Glutamatergic neuron (in vitro differentiated cells): ENCODE data around the gene ACLY. TPM values are rescaled to one million over a fixed set of nuclear protein-coding genes. Genes with fewer than 3 reads are reported as not detected.
"Not testable (repeated sequence)": the region's sequence is repeated elsewhere in the genome, so short reads cannot be mapped to it uniquely, and the experiment has no call there.

Experiments used
- DNase-seq: peaks from one replicate; pipeline ENCODE4 v3.0.0; 2022
- H3K27ac Mint-ChIP-seq: one replicate; pipeline ENCODE4 v1.8.0; 2020; ENCODE audit warnings: mild to moderate bottlenecking, mixed read lengths, inconsistent platforms; ENCODE audit not compliant: unreplicated experiment
- H3K27me3 Mint-ChIP-seq: one replicate; pipeline ENCODE4 v1.8.0; 2020; ENCODE audit warnings: mild to moderate bottlenecking, moderate library complexity, mixed read lengths, inconsistent platforms; ENCODE audit not compliant: unreplicated experiment
- H3K36me3 Mint-ChIP-seq: one replicate; pipeline ENCODE4 v1.8.0; 2020; ENCODE audit warnings: mild to moderate bottlenecking, mixed read lengths, inconsistent platforms; ENCODE audit not compliant: unreplicated experiment
- H3K4me1 Mint-ChIP-seq: one replicate; pipeline ENCODE4 v1.8.0; 2020; ENCODE audit warnings: mild to moderate bottlenecking, low read depth, mixed read lengths, inconsistent platforms; ENCODE audit not compliant: unreplicated experiment
- H3K4me3 Mint-ChIP-seq: one replicate; pipeline ENCODE4 v1.8.0; 2020; ENCODE audit warnings: mild to moderate bottlenecking, mixed read lengths, inconsistent platforms; ENCODE audit not compliant: unreplicated experiment
- H3K9me3 Mint-ChIP-seq: one replicate; pipeline ENCODE4 v1.8.0; 2020; ENCODE audit warnings: mild to moderate bottlenecking, moderate library complexity, mixed read lengths, inconsistent platforms; ENCODE audit not compliant: unreplicated experiment
- CTCF ChIP-seq: fragments of 200-600 bp; sonication (generic); IDR thresholded peaks from one replicate; pipeline ENCODE4 v1.5.0; 2021; ENCODE audit not compliant: partially characterized antibody, unreplicated experiment
- total RNA-seq: library from RNA; stranded (reverse); fragmentation: NEBNext Ultra II Directional; extraction: Animal tissue kit (Norgen Biotek cat#: 25700); gene quantifications from one replicate; pipeline ENCODE4 v1.2.1, GENCODE V29; 2021; ENCODE audit not compliant: unreplicated experiment

The ACLY gene
- total RNA-seq, 1 donor from 2014 or later, result 625 TPM

GRCh38 chr17:41888332-41888965 lies 30.3 kb downstream of the ACLY start:
- no peak overlapping the region for H3K4me3 Mint-ChIP-seq
- no peak for DNase-seq
- H3K9me3 Mint-ChIP-seq, result peaks cover 4% of the 10 kb centered on the region
- TF ChIP-seq CTCF, result no peak
- H3K27me3 Mint-ChIP-seq, result peaks cover 4% of the 10 kb centered on the region
- no peak overlapping the region for H3K27ac Mint-ChIP-seq
- H3K4me1 Mint-ChIP-seq, result peaks cover 3% of the 10 kb centered on the region
- H3K36me3 Mint-ChIP-seq, result no peaks in the 10 kb centered on the region

GRCh38 chr17:41885733-41886132 lies 33.0 kb downstream of the ACLY start:
- DNase-seq, result no peak

GRCh38 chr17:41882756-41883155 lies 36.0 kb downstream of the ACLY start:
- no peak for TF ChIP-seq CTCF
- peaks cover 5% of the 10 kb centered on the region for H3K4me1 Mint-ChIP-seq
- H3K27me3 Mint-ChIP-seq, result peaks cover 9% of the 10 kb centered on the region
- H3K36me3 Mint-ChIP-seq, result peaks cover 3% of the 10 kb centered on the region
- H3K9me3 Mint-ChIP-seq, result peaks cover 8% of the 10 kb centered on the region
- no peak for DNase-seq
- no peak overlapping the region for H3K27ac Mint-ChIP-seq
- no peak overlapping the region for H3K4me3 Mint-ChIP-seq

More at GRCh38 chr17:41885733-41886132, 33.0 kb downstream of the ACLY start:
- peaks cover 5% of the 10 kb centered on the region for H3K9me3 Mint-ChIP-seq
- peaks cover 7% of the 10 kb centered on the region for H3K27me3 Mint-ChIP-seq
- H3K4me1 Mint-ChIP-seq, result peaks cover 3% of the 10 kb centered on the region
- TF ChIP-seq CTCF, result no peak
- no peak overlapping the region for H3K4me3 Mint-ChIP-seq
- H3K36me3 Mint-ChIP-seq, result no peaks in the 10 kb centered on the region
- H3K27ac Mint-ChIP-seq, result no peak overlapping the region

- H3K36me3 Mint-ChIP-seq, result peaks cover 8% of the 10 kb centered on the region
- TF ChIP-seq CTCF, result no peak
- H3K27ac Mint-ChIP-seq, result no peak overlapping the region
- peaks cover 2% of the 10 kb centered on the region for H3K4me1 Mint-ChIP-seq
- no peak for DNase-seq
- peaks cover 9% of the 10 kb centered on the region for H3K27me3 Mint-ChIP-seq
- H3K9me3 Mint-ChIP-seq, result peaks cover 8% of the 10 kb centered on the region
- H3K4me3 Mint-ChIP-seq, result no peak overlapping the region
These were observed 38.6 kb downstream of the ACLY start for GRCh38 chr17:41880130-41880529.

- not testable (repeated sequence) for H3K9me3 Mint-ChIP-seq, H3K4me1 Mint-ChIP-seq, H3K4me3 Mint-ChIP-seq, H3K27ac Mint-ChIP-seq, H3K36me3 Mint-ChIP-seq, DNase-seq
- H3K27me3 Mint-ChIP-seq, result peaks cover 12% of the 10 kb centered on the region
These were observed 44.5 kb downstream of the ACLY start for GRCh38 chr17:41874293-41874670.
